Smooth muscle cell of the brain vasculature (primary cell): ENCODE data around the gene MSX2.

Source experiments
- DNase-seq: peaks from one replicate; pipeline ENCODE4 v3.0.0-alpha.2; 2012; ENCODE audit warnings: low read depth, low spot score

The MSX2 gene

DNA sequence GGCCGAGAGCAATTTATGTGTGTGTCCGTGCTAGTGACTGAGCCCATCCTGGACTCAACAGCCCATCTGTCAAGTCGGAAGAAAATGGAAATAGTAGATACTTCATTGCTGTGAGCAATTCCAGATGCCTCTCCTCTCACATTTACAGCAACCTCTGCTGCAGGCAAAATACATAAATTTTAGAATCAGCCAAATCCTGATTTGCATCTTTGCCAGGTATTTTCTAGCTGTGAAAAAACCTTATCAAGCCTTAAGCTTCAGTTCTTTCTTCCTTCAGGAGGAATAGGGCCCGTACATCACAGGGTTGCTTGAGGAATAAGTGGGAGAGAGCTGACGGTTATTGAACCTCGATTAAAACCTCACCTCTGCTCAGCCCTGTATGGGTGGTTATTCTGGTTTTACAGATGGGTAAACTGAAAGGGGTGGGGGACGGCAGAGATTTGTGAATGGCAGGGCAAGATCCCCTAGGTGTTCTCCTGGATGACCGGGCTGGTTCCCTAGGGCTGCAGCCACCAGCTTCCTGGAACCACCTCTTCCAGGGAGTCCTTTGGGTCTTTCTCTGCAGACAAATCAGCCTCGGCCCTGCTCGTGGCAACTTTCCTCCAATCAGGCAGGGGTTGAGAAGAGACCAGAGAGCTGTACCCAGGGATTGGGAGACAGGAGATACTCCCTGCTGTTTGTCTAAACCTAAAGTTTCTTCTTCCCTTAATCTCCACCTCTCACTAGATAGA lies 5.3 kb upstream of the MSX2 start:
- DNase-seq: no peak

DNA sequence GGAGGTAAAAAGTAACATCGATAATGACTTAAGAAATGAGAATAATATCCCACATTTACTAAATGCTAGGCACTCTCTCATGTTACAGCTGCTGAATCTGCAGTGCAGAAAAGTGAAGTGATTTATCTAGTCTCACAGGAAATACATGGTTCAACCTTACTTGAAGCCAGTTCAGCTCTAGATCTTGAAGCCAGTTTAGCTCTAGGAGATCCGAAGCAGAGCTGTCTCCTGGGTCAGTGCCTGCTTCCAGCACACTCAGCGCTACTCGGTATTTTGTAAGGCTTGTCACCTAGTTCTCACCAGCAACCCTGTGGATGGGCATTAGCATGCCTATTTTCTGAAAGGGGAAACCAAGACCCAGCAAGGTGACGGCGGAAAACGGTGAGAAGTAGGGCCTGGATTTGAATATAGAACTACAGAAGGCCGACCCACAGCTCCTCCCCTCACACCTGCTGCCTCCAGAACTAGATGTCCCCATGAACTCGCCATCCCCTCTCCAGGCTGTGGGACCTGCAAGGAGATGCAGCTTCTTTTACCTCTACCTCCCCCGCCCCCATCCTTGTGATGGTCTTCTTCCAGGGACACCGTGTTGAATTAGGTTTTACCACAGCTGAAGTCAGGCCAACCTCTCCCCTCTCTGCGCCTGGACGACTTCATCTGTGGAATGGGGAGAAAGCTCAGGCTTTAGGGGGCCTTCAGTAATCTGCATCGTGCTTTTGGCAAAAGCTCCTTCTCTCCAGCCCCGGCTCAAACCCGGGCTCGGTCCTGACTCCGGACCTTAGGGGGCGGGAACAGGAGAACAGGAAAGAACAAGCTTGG lies 4.4 kb upstream of the MSX2 start:
- DNase-seq: no peak

DNA sequence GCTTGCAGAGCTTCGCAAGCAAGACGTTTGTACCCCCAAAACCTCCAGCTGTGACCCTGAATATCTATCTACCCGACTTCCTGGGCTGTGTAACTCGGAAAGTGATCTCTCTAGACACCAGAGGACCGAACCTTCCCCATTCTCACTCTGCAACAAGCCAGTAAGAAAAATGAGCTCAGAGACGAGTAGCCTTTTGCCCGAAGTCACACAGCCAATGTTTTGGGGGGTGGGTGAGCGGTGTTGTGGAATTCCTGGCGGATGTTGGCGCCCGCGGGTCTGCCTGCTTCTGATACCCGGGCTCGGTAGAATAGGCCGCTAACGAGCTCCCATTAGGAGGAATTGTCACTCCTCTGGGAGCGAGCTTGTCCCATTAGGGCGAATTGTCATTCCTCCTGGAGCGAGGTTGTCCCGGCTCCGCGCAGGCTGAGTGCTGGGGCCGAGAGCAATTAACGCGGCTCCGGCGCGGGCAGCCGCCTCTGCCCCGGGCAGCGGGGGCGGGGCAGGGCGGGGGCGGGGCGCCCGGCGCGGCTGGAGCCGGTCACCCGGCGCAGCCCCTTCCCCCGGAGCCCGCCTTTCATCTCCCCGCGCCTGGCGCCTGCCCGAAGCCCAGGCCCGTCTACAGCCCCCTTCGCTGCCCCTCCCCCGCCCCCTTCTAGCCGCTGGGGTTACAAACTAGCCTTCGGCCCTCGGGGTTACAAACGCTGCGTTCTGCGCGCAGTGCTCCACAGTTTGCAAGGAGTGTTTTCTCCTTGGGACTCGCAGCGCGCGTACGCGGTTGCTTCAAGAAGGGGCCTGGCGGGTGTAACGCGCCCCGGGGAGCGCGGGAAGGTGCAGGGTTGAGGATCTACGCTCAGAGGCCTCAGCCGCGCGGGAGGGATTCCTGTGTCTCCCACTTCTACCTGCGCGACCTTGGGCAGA lies 3.5 kb upstream of the MSX2 start:
- no peak for DNase-seq

DNA sequence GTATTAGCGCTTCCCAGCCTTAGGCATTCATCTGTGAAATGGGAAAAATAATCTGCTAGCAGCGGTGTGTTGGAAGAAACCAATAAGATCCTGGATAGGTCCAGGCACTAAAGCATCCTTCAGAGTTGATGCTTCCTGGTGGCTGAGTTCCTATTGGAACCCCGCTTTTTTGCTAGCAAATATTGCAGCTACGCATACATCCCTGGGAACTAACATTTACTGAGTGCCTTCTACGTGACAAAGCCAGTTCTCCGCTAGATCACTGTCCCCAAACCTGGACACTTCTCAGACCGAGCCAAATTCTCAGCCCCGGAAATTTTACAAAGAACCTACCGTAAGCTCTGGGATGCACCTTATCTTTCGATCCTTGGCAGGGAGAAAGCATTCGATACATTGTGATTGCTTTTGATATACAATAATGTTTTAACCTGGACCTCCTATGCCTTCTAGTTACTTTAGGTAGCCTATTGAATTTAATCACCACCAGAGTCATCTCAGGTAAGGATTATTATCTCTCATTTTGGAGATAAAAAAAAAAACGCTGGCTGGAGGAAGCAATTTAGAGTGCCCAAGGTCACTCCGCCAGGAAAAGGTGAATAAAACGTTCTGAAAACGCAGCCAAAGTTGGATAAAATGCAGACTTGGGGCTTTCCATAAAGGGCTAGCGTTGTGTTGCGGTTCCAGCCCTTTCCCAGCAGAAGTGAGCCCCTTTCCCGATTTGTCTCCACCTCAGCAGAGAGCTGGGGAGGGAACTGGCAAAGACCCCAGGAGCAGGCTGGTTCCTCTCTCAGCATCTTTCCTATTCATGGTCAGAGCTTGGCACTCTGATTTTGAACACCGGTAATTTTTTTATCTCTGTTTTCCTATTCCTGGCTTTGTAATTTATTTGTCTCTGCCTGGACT lies 2.6 kb upstream of the MSX2 start:
- DNase-seq: no peak

DNA sequence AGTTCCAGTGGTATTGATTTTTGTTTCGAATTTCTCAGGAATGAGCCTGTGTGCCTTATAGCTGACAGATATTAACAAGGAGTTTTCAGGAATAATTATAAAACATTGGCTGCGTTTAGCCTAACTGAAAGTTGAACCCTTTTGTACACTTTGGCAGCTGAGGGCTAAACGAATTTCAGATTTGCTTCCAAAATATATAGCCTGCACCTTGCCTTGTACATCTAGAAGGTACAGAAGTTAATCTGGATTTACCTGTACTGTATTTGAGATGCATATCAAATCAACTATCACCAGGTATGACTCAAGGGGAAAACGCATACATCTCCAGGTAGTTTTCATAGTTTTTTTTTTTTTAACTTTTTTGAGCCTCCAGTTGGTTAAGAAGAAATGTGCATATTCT lies 1.9 kb upstream of the MSX2 start:
- no peak for DNase-seq

DNA sequence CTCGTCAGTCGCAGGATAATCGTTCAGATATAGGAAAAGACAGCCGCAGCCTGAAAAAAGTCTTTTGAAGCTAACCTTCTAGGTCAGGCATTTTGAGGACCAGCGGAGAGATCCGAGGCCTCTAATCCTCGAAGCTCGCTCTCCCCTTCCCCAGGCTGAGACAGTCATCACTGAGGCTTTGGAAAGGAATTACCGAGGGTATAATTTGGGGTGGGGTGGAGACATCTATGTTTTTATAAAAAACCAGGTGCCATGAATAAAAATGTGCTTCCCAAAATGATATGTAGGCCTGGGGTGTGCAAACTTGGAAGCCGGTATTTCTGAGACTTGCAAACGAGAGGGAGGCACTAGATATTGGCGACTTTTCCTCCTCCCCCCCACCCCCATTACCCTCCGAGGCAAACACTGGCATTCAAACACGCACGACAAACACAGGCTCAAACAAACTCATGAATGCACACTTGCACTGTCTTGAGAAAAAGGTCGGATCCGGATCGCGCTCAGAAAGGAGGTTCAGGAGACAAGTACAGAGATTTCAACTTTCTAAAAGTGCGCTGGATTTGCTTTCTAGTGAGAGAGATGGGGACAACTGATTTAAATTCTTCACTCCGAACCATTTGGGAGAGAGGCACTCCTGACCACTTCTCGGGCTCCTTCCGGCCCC lies 935 bp upstream of the MSX2 start:
- DNase-seq: no peak

DNA sequence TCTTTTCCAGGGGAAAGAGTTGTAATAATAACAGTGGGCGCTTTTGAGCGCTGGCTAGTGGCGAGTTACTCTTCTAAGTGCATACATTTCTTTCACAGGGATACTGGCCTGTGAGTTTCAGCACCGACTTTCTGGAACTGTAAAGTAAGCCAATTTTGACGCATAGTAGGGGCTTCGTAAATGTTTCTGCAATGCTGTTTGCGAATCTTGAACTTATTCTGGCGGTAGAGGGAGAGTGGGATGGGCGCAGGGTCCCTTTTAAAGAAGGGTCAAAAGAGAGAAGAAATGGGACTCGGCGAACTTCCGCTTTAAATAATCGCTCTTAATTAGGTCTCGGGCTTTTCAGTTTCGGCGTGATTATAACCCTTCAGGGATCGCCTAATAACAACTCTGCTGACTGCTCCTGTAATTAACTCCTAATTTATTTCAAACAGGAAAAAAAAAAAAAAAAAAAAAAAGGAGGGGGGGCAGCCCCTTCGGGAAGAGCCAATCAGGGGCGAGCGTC lies 351 bp upstream of the MSX2 start:
- no peak for DNase-seq

DNA sequence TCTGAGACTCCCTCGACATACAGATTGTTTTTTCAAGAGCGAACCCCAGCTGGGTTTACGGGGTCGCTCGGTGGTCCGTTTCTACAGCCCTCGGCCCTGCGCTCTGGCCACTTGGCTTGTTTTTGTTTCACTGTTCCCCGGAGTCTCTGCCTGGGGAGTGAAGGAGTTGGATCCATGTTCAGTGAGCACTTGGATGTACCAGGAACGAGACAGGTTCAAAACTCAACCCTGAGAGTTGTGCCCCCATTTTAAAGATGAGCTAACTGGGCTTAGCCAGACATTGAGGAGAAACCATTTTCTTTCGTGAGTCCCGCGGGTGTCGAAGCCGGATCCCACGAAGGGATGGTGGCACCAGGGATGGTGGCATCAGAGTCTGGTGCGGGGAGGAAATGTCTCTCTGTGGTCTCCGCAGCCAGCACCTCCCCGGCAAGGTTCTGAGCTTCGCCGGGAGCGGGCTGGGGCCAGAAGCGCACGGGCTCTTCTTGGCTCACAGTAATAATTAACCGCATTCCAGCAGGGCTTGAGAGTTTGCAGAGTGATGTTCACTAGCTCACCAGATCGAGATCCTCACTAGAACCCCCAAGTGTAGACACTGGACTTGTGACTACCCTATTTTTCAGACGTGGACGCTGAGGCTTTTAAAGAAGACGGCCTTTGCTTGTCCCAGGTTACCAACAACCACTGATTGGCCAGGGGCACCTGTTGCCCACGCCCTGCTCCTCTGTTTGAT lies 1.0 kb downstream of the MSX2 start:
- DNase-seq: no peak

DNA sequence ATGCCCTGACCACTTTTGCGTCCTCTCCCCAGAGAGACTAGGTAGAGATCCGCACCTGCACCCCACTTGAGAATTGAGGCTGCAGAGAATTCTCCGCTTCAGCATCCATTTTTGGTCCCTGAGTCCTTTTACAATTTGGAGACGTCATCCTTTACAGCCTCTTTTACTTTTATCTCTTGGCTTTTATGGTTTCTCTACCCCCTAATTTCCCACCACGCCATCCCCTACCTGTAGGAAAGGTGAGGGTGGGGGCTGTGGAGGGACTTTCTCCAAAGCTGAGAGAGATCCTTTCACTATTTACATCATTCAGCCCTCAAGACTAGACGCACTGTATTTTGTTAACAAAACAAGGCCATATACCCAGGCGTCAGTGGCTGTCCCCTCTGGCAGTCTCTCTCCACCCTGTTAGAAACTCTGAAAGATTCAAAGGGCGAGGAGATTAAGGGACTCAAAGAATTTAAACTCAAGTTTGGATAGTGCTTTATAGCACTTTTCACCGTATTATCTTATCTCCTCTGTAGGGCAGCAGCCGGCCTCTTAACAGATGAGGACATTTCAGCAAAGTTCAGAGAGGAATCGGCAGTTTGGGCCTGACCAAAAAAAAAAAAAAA lies 1.7 kb downstream of the MSX2 start:
- DNase-seq: no peak

DNA sequence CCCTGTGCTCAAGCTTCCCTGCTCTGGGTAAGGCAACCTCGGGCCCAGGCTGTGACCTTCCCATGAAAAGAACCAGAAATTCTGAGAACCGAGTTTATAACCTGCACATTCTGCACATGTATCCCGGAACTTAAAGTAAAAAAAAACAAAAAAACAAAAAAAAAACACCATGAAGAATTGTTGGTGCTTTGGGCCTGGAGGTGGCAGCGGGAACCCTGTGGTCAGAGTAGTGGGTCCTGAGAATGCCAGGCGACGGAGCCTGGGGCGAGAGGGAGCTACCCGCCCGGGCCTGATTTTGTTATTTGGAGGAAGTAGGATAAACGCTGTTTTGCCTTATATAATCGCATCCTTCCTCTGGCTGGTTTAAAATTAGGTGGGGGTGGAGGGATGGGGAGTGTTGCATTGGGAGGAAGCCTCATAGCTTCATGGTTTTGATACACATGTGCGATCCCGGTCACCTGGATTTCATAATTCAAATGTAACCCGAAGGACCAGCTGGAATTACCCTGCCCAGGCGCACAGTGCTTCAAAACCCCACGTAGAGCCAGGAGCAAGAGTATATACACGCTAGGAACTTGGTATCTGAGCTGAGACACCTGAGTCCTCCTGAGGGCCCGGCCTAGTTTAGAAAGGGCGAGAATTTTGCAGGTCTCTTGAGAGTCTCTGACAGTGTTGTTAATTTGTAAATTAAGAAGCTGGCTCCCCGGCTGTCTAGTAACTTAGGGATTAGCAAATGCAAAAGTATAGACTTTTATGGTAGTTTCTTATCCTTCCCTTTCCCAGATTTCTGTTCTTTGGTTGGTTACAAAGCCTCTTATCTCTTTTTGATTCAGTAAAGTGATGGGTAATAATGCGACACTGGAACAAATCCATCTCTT lies 2.8 kb downstream of the MSX2 start:
- DNase-seq: no peak

DNA sequence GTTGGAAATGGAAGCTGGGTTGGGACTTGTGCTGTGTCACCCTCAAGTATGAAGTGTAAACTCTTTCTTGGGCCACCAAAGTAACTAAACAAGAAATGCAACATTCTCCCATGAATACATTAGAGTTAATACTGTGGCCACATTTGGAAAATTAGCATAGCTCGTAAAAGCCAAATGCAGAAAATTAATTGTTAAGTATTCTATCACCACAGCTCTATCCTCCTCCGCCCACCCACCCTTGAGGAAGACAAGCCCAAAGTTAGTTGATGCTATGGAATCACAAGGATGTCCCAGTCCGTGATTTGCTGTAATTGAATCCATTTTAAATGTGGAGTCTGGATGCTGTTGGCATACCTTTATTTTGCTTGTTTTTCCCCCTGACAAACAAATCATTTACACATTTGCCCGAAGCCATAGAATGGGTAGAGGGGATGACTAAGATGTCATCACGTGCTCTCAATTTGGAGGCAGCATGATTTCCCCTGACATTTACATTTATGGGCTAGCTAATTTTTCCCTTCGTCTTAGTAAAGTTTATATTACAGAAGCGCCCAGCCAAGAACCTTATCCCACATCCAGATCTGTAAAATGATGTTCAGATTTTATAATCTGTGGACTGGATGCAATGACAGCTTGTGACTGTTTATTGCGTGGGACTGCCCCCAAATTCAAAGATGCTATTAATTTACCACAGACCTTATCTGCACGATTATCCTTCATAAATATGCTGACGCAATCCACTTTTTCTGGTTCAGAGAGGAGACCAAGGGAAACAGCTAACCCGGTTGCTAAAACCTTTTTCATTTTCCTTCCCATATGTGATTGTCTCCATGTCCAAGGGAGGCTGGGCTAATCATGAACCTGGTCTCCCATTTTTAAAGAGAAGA lies 3.7 kb downstream of the MSX2 start:
- no peak for DNase-seq

DNA sequence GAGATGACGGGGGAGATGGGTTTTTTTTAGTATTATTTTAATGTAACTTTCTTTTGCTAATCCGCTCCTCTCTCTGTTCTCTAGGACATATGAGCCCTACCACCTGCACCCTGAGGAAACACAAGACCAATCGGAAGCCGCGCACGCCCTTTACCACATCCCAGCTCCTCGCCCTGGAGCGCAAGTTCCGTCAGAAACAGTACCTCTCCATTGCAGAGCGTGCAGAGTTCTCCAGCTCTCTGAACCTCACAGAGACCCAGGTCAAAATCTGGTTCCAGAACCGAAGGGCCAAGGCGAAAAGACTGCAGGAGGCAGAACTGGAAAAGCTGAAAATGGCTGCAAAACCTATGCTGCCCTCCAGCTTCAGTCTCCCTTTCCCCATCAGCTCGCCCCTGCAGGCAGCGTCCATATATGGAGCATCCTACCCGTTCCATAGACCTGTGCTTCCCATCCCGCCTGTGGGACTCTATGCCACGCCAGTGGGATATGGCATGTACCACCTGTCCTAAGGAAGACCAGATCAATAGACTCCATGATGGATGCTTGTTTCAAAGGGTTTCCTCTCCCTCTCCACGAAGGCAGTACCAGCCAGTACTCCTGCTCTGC lies 4.8 kb downstream of the MSX2 start:
- no peak for DNase-seq

DNA sequence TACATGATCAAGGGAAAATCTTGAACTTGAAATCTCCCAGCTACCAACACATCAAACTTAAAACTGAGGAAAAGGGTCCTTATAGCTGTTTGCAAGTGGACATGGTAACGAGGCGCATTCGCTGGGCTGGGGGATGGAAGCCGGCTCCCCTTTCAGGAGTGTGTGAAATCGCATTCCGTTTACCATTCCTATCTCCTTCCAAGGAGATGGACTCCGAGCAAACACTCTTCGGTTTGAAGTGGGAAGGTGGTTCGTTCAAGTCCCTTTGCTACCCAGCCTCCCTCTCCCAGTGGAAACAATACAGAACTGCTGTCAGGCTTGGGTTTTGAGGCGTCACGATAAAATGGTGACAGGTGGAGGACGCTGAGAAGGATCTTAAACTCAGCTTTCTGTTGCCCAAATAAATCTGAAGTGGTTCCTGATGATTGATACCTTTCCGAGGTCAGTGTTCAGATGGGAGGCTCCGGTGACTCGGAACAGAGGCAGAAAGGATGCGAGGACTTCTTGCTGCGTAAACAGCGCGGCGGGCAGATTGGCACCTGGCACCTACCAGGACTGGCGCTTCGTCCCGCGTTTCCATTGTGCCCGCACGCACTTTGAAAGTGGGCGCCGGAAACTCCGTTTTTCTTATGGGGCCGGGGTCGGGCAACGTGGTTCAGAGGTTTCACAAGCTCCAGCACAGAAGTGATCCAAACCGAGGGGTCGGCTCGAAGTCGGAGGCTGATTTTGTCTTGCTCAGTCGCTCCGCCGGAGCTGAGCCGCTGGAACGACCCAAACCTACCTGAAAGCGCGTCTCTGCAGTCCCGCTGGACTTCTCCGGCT lies 7.0 kb downstream of the MSX2 start:
- no peak for DNase-seq

DNA sequence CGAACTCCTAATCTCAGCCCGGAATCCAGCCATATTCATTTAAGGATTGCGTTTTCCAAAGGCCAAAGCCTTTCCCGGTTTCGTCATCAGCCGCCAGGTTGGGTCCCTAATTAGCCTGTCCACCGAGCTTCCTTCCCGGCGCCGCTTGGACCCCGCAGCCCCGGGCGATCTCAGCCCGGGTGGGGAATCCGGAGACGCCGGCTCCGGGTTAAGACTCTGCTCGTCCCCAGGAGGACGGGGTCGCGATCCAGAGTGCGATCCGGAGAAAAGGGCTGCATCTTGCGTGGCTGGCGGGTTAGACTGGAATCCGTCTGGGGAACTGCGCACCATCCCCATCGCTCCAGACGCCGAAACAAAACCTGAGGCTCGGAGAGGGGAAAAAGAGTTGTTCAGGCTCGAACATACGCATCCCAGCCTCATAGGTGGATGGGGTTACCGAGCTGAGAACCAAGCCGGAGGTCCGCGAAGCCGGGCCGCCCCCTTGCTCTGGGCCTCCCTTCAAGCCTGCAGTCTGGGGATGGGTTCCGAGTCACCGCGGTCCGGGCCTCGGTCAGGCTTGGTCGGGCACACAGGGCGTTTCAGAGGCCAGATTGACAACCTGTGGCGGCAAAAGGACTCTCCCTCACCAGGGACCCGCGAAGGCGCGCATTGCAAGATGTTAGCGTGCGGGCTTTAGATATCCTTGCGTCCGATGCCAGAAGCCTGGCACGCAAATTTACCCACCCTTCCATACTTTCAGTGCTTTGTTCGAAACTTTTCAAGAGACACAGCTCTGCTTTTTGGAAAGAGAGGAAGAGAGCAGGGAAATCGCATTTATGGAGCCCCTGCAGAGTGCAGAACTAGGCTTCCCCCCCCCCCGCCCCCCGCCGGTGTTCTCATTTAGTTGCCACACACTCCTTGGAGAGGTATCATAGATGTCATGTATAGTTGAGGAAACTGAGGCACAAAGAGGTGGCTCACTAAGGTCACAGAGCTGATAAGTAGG lies 7.9 kb downstream of the MSX2 start:
- no peak for DNase-seq
